Loucy (cell line): ENCODE measurements around the gene CARD6.
"Not testable (repeated sequence)": the region's sequence is repeated elsewhere in the genome, so short reads cannot be mapped to it uniquely, and the experiment has no call there.

Experiments
- EZH2phosphoT487 ChIP-seq: fragments of 200-600 bp; IDR thresholded peaks from 2 replicates; pipeline ENCODE4 v1.6.1; 2018; ENCODE audit warnings: antibody characterized with exemption, mild to moderate bottlenecking, moderate library complexity, borderline replicate concordance
- TF ChIP-seq, protein P1 (sequence below): fragments of 200-600 bp; sonication (generic); conservative IDR thresholded peaks from 2 replicates; pipeline ENCODE4 v1.5.1; 2014; ENCODE audit warnings: mild to moderate bottlenecking, antibody characterized with exemption, low read length

- TF ChIP-seq, protein P1, sequence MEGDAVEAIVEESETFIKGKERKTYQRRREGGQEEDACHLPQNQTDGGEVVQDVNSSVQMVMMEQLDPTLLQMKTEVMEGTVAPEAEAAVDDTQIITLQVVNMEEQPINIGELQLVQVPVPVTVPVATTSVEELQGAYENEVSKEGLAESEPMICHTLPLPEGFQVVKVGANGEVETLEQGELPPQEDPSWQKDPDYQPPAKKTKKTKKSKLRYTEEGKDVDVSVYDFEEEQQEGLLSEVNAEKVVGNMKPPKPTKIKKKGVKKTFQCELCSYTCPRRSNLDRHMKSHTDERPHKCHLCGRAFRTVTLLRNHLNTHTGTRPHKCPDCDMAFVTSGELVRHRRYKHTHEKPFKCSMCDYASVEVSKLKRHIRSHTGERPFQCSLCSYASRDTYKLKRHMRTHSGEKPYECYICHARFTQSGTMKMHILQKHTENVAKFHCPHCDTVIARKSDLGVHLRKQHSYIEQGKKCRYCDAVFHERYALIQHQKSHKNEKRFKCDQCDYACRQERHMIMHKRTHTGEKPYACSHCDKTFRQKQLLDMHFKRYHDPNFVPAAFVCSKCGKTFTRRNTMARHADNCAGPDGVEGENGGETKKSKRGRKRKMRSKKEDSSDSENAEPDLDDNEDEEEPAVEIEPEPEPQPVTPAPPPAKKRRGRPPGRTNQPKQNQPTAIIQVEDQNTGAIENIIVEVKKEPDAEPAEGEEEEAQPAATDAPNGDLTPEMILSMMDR: not testable (repeated sequence)
- not testable (repeated sequence) for TF ChIP-seq EZH2phosphoT487
These were observed 46.3 kb upstream of the CARD6 start for GRCh38 chr5:40794877-40795276.
